ENCODE measurements around the gene MAN2A2. TPM values are rescaled to one million over a fixed set of nuclear protein-coding genes. Genes with fewer than 3 reads are reported as not detected.

The MAN2A2 gene
- total RNA-seq, 2 donors from 2014 or later: 159 to 186 TPM

GRCh38 chr15:90932660-90932991 is 29.5 kb downstream of the MAN2A2 start:
- Mint-ChIP-seq H3K36me3 (ENCODE audit: low read depth) (no peaks in the 10 kb centered on the region), H3K27ac (peak overlapping the region; percentile 96), H3K4me3 (peak overlapping the region; percentile 98), H3K27me3 (no peaks in the 10 kb centered on the region), H3K4me1 (peaks cover 34% of the 10 kb centered on the region)
- no peaks in the 10 kb centered on the region for H3K9me3 ChIP-seq (ENCODE audit: control insufficient read depth, low read length, poor library complexity, severe bottlenecking)
- no peak for DNase-seq
- no peak for ATAC-seq

GRCh38 chr15:90933301-90933700 is 30.2 kb downstream of the MAN2A2 start:
- Mint-ChIP-seq H3K27ac (no peak overlapping the region), H3K4me1 (peaks cover 34% of the 10 kb centered on the region), H3K27me3 (no peaks in the 10 kb centered on the region), H3K36me3 (ENCODE audit: low read depth) (no peaks in the 10 kb centered on the region), H3K4me3 (peak overlapping the region; percentile 39)
- DNase-seq (no peak), ATAC-seq (no peak)
- no peaks in the 10 kb centered on the region for H3K9me3 ChIP-seq (ENCODE audit: control insufficient read depth, low read length, poor library complexity, severe bottlenecking)

- no peaks in the 10 kb centered on the region for H3K27me3 Mint-ChIP-seq
- no peaks in the 10 kb centered on the region for H3K36me3 Mint-ChIP-seq (ENCODE audit: low read depth)
- H3K27ac Mint-ChIP-seq: peak overlapping the region; percentile 93
- peak; percentile 45 for ATAC-seq
- peak overlapping the region; percentile 96 for H3K4me3 Mint-ChIP-seq
- peaks cover 34% of the 10 kb centered on the region for H3K4me1 Mint-ChIP-seq
- peak; percentile 73 to 78 (median 74) for DNase-seq
- no peaks in the 10 kb centered on the region for H3K9me3 ChIP-seq (ENCODE audit: control insufficient read depth, low read length, poor library complexity, severe bottlenecking)
Measured at GRCh38 chr15:90934256-90934948, 31.3 kb downstream of the MAN2A2 start.

- DNase-seq (peak; percentile 95 to 97 (median 95)), ATAC-seq (peak; percentile 82)
- no peaks in the 10 kb centered on the region for H3K9me3 ChIP-seq (ENCODE audit: control insufficient read depth, low read length, poor library complexity, severe bottlenecking)
- H3K27ac Mint-ChIP-seq: peak within 1 kb of the TSS; percentile 93
- no peaks in the 10 kb centered on the region for H3K36me3 Mint-ChIP-seq (ENCODE audit: low read depth)
- peaks cover 31% of the 10 kb centered on the region for H3K4me1 Mint-ChIP-seq
- H3K27me3 Mint-ChIP-seq: no peaks in the 10 kb centered on the region
- H3K4me3 Mint-ChIP-seq: peak within 1 kb of the TSS; percentile 96
Measured at GRCh38 chr15:90934949-90935751, 32.0 kb downstream of the MAN2A2 start, which contains the start of gene UNC45A. Gene UNC45A, plus strand, starts transcription at chr15:90935285. Its CDS starts 40 bp downstream, at chr15:90935325.

- Mint-ChIP-seq H3K4me3 (peak overlapping the region; percentile 96), H3K4me1 (peaks cover 23% of the 10 kb centered on the region), H3K27ac (peak overlapping the region; percentile 93), H3K27me3 (no peaks in the 10 kb centered on the region), H3K36me3 (ENCODE audit: low read depth) (no peaks in the 10 kb centered on the region)
- DNase-seq: no peak
- no peak for ATAC-seq
- H3K9me3 ChIP-seq (ENCODE audit: control insufficient read depth, low read length, poor library complexity, severe bottlenecking): no peaks in the 10 kb centered on the region
Measured at GRCh38 chr15:90936823-90937222, 33.7 kb downstream of the MAN2A2 start.

- DNase-seq (no peak), ATAC-seq (no peak)
- H3K4me3 Mint-ChIP-seq: no peak overlapping the region
- H3K36me3 Mint-ChIP-seq (ENCODE audit: low read depth): no peaks in the 10 kb centered on the region
- H3K9me3 ChIP-seq (ENCODE audit: control insufficient read depth, low read length, poor library complexity, severe bottlenecking): no peaks in the 10 kb centered on the region
- peaks cover 19% of the 10 kb centered on the region for H3K4me1 Mint-ChIP-seq
- H3K27me3 Mint-ChIP-seq: no peaks in the 10 kb centered on the region
- H3K27ac Mint-ChIP-seq: no peak overlapping the region
Measured at GRCh38 chr15:90938261-90938660, 35.2 kb downstream of the MAN2A2 start.

- Mint-ChIP-seq H3K36me3 (ENCODE audit: low read depth) (no peaks in the 10 kb centered on the region), H3K27ac (peak overlapping the region; percentile 53), H3K27me3 (no peaks in the 10 kb centered on the region), H3K4me1 (peaks cover 14% of the 10 kb centered on the region), H3K4me3 (no peak overlapping the region)
- no peaks in the 10 kb centered on the region for H3K9me3 ChIP-seq (ENCODE audit: control insufficient read depth, low read length, poor library complexity, severe bottlenecking)
- no peak for ATAC-seq
- no peak for DNase-seq
Measured at GRCh38 chr15:90939756-90940155, 36.7 kb downstream of the MAN2A2 start.

GRCh38 chr15:90941038-90941437 is 37.9 kb downstream of the MAN2A2 start:
- ATAC-seq: no peak
- DNase-seq: no peak
- Mint-ChIP-seq H3K27ac (peak overlapping the region; percentile 60), H3K27me3 (no peaks in the 10 kb centered on the region), H3K4me1 (peaks cover 12% of the 10 kb centered on the region), H3K36me3 (ENCODE audit: low read depth) (no peaks in the 10 kb centered on the region), H3K4me3 (no peak overlapping the region)
- no peaks in the 10 kb centered on the region for H3K9me3 ChIP-seq (ENCODE audit: control insufficient read depth, low read length, poor library complexity, severe bottlenecking)

- ATAC-seq: no peak
- no peak for DNase-seq
- H3K4me3 Mint-ChIP-seq: no peak overlapping the region
- H3K4me1 Mint-ChIP-seq: peaks cover 3% of the 10 kb centered on the region
- H3K9me3 ChIP-seq (ENCODE audit: control insufficient read depth, low read length, poor library complexity, severe bottlenecking): no peaks in the 10 kb centered on the region
- no peaks in the 10 kb centered on the region for H3K27me3 Mint-ChIP-seq
- no peak overlapping the region for H3K27ac Mint-ChIP-seq
- no peaks in the 10 kb centered on the region for H3K36me3 Mint-ChIP-seq (ENCODE audit: low read depth)
Measured at GRCh38 chr15:90942354-90943120, 39.4 kb downstream of the MAN2A2 start.

GRCh38 chr15:90945091-90945490 is 42.0 kb downstream of the MAN2A2 start:
- H3K27me3 Mint-ChIP-seq: no peaks in the 10 kb centered on the region
- ATAC-seq: no peak
- H3K36me3 Mint-ChIP-seq (ENCODE audit: low read depth): no peaks in the 10 kb centered on the region
- DNase-seq: no peak
- H3K9me3 ChIP-seq (ENCODE audit: control insufficient read depth, low read length, poor library complexity, severe bottlenecking): no peaks in the 10 kb centered on the region
- H3K4me1 Mint-ChIP-seq: peaks cover 3% of the 10 kb centered on the region
- no peak overlapping the region for H3K4me3 Mint-ChIP-seq
- H3K27ac Mint-ChIP-seq: no peak overlapping the region

GRCh38 chr15:90946538-90946937 is 43.4 kb downstream of the MAN2A2 start:
- H3K27me3 Mint-ChIP-seq: no peaks in the 10 kb centered on the region
- no peak for ATAC-seq
- no peak for DNase-seq
- no peaks in the 10 kb centered on the region for H3K4me1 Mint-ChIP-seq
- H3K4me3 Mint-ChIP-seq: no peak overlapping the region
- H3K36me3 Mint-ChIP-seq (ENCODE audit: low read depth): no peaks in the 10 kb centered on the region
- no peaks in the 10 kb centered on the region for H3K9me3 ChIP-seq (ENCODE audit: control insufficient read depth, low read length, poor library complexity, severe bottlenecking)
- H3K27ac Mint-ChIP-seq: no peak overlapping the region

GRCh38 chr15:90946941-90947576 is 44.0 kb downstream of the MAN2A2 start:
- Mint-ChIP-seq H3K4me3 (no peak overlapping the region), H3K27me3 (no peaks in the 10 kb centered on the region), H3K36me3 (ENCODE audit: low read depth) (no peaks in the 10 kb centered on the region), H3K4me1 (no peaks in the 10 kb centered on the region), H3K27ac (no peak overlapping the region)
- no peaks in the 10 kb centered on the region for H3K9me3 ChIP-seq (ENCODE audit: control insufficient read depth, low read length, poor library complexity, severe bottlenecking)
- no peak for ATAC-seq
- no peak for DNase-seq

Data from T-helper 17 cell (primary cell).